HCEC 1CT (cell line): ENCODE results near the gene UBE2I.

ENCODE experiments used
- DNase-seq: peaks from one replicate; pipeline ENCODE4 v3.0.0-alpha.2; 2017

UBE2I gene

GRCh38 chr16:1344499-1344898, 35.1 kb downstream of the UBE2I start:
- DNase-seq: no peak

GRCh38 chr16:1345087-1345486, 35.7 kb downstream of the UBE2I start:
- DNase-seq: no peak

- DNase-seq: no peak
Observed at GRCh38 chr16:1345651-1346421, 36.4 kb downstream of the UBE2I start.

- no peak for DNase-seq
Observed at GRCh38 chr16:1346422-1347285, 37.2 kb downstream of the UBE2I start.

GRCh38 chr16:1347286-1347855, 37.9 kb downstream of the UBE2I start:
- DNase-seq: no peak

- no peak for DNase-seq
Observed at GRCh38 chr16:1347962-1348361, 38.5 kb downstream of the UBE2I start.

GRCh38 chr16:1348441-1348840, 39.0 kb downstream of the UBE2I start:
- DNase-seq: no peak

- DNase-seq: no peak
Observed at GRCh38 chr16:1348926-1349325, 39.5 kb downstream of the UBE2I start.

GRCh38 chr16:1349351-1349750, 39.9 kb downstream of the UBE2I start:
- DNase-seq: no peak

GRCh38 chr16:1349951-1350350, 40.5 kb downstream of the UBE2I start:
- no peak for DNase-seq

GRCh38 chr16:1350691-1351090, 41.3 kb downstream of the UBE2I start:
- no peak for DNase-seq

GRCh38 chr16:1351215-1351581, 41.8 kb downstream of the UBE2I start:
- DNase-seq: no peak

GRCh38 chr16:1351582-1352362, 42.3 kb downstream of the UBE2I start, which contains the start of the genes GNPTG and TSR3:
TSS of gene GNPTG (plus strand) at chr16:1351931. CDS start at chr16:1351966, 35 bp downstream.
TSS of gene TSR3 (minus strand) at chr16:1351878. CDS start at chr16:1351804, 74 bp downstream.
- peak; percentile 81 for DNase-seq

GRCh38 chr16:1354815-1355540, 45.5 kb downstream of the UBE2I start:
- no peak for DNase-seq

- DNase-seq: no peak
Observed at GRCh38 chr16:1355591-1355990, 46.2 kb downstream of the UBE2I start.

- no peak for DNase-seq
Observed at GRCh38 chr16:1356061-1356900, 46.8 kb downstream of the UBE2I start.

GRCh38 chr16:1357906-1358566, 48.6 kb downstream of the UBE2I start:
- DNase-seq: no peak

GRCh38 chr16:1361685-1362360, 52.4 kb downstream of the UBE2I start:
- DNase-seq: no peak

GRCh38 chr16:1362807-1363206, 53.4 kb downstream of the UBE2I start:
- no peak for DNase-seq

GRCh38 chr16:1363501-1364041, 54.1 kb downstream of the UBE2I start:
- peak; percentile 22 for DNase-seq
